Measurements from ENCODE around the gene HYCC1.
"Not testable (repeated sequence)": the region's sequence is repeated elsewhere in the genome, so short reads cannot be mapped to it uniquely, and the experiment has no call there.

Gene HYCC1

DNA sequence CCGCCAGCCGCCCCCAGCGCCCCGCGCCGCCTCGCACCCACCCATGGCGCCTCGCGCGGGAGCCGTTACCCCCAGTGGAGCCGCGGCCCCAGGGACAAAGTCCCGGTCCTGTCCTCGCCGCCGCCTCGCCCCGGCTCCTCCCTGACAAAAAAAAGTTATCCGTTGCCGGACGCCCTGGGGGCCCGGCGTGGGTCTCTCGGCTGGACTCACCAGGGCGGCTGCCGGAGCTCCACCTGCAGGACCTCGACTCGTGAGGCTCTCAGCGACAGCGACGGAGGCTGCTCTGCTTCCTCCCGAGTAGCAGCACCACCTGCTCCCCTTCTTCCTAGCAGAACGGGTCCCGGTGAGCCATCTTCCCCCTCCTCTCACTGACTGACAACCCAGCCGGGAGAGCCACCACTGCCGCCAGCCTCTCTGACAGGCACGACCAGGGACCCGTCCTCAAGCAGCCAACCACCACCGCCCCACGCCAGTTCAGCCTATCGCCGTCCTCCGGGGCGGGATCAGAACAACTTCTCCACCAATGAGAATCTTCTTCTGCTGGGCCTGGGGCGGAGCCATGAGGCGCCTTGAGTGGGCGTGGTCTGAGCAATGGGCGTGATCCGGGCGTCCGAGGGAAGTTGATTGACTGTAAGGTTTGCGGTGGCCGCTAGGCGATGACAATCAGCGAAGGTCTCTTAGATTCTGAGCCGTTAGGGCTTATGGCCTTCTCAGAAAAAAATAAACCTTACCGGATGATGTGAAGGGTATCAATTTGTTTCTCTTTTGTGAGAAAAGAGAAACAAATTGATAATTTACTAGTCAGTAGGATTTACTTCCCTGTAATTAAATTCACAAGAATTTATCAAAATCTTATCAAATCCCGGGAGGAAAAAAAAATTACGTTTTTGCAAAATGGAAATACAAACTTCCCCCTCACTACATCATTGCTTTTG, at the start of gene HYCC1:
TSS of gene HYCC1 (minus strand) at position 416 of the 935 bp plus-strand sequence. CDS start 23,019 bp downstream, outside the sequence.
- DNase-seq: peak; percentile 98

DNA sequence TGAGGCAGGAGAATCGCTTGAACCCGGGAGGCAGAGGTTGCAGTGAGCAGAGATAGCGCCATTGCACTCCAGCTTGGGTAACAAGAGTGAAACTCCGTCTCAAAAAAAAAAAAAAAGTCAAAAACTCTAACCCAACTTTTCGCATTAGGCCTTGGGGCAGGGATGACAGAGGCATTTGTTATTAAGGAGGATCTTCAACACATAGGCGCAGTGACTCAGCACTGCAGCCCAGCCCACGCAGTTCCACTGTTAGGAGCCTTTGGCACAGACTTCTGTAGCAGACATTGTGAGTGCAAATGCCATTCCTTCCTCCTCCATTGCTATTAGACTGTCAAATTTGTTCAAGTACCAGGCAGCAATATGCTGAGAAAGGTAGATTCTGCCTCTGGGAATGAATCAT, 48.5 kb upstream of the HYCC1 start:
- DNase-seq: no peak

DNA sequence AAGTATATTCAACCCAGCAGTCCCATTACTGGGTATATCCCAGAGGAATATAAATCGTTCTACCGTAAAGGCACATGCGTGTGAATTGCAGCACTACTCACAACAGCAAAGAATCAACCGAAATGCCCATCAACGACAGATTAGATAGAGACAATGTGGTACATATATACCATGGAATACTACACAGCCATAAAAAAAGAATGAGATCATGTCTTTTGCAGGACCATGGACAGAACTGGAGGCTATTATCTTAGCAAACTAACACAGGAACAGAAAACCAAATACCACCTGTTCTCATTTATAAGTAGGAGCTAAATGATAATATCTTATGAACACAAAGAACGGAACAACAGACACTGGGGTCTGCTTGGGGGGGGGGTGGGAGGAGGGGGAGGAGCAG, 47.4 kb upstream of the HYCC1 start:
- no peak for DNase-seq

DNA sequence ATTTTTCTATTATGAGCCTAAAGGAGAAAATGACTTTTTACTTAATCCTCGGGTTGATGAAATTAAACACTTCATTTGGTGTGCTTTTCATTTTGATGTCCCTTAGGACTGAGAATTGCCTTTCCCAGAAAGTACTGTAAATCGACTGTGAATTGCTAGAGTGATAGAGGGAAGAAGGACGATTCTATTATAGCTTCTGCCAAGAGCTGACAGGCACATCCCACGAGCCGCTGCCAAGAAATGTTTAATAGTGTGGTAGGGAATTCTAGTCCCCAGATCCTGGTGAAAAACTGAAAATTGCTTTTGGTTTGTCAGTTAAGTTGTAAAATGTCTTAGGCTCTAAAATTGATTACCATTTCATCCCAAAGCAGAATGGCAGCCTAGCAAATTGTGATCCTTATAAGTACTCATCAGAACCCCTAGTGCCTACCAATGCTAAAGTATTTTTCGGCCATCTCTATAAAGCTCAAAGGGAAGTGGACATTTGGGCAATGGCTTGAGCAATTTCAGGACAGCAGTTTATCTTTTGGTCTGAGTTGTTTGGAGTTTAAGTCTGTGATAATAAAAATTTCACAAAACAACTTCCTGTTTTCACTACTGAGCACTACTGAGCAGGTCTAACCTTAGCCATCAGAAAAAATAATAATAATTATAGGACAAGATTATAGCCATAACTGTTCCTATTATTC, 44.6 kb upstream of the HYCC1 start:
- DNase-seq: no peak

DNA sequence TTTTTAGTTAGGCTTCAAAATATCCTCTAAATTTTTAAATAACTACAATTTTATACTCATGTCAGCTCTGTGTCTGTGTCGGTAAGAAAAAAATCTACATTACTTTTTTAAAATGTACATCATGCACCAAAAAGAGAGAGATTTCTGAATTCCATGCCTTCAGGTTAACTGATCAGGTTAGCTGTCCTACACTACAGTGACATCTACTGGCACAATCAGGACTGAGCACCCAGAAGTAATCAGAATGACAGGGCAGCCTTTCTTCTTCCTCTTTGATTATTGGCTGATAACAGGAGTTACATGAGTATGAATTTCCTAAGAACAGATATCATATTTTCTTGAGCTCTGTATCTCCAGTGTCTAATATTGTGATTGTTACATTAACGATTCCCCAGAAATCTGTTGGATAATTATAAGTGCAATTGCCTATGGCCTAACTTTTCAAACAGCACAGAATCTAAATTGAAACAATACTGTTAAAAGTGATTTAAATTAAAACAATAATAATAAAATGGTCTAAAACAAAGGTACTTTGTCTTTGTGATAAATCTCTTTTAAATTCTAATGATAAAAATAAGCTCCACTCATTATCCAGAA, 41.8 kb upstream of the HYCC1 start:
- peak; percentile 81 for DNase-seq

DNA sequence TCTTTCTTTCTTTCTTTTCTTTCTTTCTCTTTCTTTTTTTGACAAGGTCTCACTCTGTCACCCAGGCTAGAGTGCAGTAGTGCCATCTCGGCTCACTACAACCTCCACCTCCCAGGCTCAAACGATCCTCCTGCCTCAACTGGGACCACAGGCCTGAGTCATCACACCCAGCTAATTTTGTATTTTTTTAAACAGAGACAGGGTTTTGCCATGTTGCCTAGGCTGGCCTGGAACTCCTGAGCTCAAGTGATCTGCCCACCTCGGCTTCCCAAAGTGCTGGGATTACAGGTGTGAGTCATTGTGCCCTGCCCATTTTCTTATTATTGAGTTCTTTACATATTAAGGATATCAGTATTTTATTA, 37.2 kb upstream of the HYCC1 start:
- not testable (repeated sequence) for DNase-seq

DNA sequence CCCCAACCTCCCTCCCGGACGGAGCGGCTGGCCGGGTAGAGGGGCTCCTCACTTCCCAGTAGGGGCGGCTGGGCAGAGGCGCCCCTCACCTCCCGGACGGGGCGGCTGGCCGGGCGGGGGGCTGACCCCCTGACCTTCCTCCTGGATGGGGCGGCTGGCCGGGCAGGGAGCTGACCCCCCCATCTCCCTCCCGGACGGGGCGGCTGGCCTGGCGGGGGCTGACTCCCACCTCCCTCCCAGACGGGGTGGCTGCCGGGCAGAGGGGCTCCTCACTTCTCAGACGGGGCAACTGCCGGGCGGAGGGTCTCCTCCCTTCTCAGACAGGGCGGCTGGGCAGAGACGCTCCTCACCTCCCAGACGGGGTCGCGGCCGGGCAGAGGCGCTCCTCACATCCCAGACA, 32.4 kb upstream of the HYCC1 start:
- not testable (repeated sequence) for DNase-seq

DNA sequence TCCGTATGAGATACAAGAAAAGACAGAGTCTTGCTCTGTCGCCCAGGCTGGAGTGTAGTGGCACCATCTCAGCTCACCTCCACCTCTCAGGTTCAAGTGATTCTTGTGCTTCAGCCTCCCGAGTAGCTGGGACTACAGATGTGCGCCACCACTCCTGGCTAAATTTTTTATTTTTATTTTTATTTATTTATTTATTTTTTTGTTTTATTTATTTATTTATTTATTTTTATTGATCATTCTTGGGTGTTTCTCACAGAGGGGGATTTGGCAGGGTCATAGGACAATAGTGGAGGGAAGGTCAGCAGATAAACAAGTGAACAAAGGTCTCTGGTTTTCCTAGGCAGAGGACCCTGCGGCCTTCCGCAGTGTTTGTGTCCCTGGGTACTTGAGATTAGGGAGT, 31.2 kb upstream of the HYCC1 start:
- DNase-seq: not testable (repeated sequence)

DNA sequence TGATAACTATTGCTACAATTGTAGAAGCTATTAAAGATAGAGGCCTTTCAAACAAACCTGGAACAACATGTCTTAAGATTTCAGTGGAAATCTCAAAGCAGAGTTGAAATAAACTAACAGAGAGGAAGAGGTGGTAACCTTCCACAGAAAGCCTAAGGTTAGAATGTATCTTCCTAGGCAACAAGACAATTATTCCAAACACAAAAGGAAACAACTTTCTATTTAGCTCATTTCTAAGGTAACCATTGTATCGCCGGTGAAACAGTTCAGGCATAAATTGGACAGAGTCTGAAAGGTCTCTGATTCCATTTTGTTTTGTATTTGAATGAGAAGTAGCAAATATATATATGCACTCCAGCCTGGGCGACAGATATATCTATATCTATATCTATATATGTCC, 30.7 kb upstream of the HYCC1 start:
- DNase-seq: peak; percentile 79

DNA sequence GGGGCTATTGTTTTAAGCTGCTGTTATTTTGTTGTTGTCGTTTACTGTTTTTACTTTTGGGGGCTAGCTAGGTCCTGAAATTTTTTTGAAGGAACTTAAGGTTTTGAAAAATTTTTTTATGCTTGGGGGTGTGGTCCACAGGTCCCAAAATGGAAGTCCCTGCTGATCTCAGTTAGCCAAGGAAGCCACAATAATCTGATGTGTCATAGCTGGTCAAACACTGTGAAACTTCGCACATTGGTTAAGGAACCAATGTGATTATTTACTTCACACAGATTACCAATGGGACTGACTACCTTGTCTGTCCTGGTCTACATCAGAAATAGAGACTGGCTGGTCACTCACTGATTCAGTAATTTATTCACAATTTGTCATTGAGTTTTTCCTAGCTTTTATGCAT, 29.5 kb upstream of the HYCC1 start:
- DNase-seq: no peak

DNA sequence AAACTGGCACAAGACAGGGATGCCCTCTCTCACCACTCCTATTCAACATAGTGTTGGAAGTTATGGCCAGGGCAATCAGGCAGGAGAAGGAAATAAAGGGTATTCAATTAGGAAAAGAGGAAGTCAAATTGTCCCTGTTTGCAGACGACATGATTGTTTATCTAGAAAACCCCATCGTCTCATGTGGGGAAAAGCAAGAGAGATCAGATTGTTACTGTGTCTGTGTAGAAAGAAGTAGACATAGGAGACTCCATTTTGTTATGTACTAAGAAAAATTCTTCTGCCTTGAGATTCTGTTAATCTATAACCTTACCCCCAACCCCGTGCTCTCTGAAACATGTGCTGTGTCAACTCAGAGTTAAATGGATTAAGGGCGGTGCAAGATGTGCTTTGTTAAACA, 25.7 kb upstream of the HYCC1 start:
- not testable (repeated sequence) for DNase-seq

DNA sequence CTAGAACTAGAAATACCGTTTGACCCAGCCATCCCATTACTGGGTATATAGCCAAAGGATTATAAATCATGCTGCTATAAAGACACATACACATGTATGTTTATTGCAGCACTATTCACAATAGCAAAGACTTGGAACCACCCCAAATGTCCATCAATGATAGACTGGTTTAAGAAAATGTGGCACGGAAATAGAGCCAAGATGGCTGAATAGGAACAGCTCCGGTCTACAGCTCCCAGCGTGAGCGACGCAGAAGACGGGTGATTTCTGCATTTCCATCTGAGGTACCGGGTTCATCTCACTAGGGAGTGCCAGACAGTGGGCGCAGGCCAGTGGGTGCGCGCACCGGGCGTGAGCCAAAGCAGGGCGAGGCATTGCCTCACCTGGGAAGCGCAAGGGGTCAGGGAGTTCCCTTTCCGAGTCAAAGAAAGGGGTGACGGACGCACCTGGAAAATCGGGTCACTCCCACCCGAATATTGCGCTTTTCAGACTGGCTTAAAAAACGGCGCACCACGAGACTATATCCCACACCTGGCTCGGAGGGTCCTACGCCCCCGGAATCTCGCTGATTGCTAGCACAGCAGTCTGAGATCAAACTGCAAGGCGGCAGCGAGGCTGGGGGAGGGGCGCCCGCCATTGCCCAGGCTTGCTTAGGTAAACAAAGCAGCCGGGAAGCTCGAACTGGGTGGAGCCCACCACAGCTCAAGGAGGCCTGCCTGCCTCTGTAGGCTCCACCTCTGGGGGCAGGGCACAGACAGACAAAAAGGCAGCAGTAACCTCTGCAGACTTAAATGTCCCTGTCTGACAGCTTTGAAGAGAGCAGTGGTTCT, 21.8 kb upstream of the HYCC1 start:
- not testable (repeated sequence) for DNase-seq

DNA sequence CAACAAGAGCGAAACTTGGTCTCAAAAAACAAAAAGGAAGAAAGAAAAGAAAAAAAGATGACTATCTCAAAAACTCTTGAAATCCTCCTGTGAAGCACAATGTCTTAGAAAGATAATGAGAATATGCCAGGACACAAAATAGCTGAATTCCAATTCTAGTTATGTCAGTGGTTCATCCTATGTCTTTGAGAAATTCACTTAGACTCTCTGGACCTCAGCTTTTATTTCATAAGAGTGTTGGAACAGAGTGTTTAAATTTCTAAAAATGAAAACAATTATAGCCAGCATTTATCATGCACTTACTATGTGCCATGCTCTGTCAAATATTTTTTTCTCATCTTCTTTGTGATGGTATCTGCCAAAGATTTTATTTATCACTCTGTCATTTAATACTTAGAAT, 13.3 kb upstream of the HYCC1 start:
- DNase-seq: no peak

DNA sequence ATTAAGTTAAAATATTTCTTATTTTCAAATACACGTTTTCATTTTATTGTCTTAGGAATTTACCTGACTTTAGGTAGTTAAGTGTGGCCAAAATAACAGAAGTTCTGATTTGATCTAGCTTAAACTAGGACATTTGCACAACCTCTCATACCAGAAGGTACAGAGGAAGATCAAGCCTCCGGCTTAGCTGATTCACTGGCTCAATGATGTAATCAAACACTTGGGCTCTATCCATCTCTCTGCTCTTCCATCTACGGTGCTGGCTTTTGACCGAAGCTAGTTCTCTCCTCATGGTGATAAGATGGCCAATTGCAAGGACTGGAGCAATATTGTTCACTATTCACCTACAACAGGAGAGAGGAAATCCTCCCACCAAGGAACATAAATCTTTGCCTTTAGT, 12.2 kb upstream of the HYCC1 start:
- DNase-seq: no peak

DNA sequence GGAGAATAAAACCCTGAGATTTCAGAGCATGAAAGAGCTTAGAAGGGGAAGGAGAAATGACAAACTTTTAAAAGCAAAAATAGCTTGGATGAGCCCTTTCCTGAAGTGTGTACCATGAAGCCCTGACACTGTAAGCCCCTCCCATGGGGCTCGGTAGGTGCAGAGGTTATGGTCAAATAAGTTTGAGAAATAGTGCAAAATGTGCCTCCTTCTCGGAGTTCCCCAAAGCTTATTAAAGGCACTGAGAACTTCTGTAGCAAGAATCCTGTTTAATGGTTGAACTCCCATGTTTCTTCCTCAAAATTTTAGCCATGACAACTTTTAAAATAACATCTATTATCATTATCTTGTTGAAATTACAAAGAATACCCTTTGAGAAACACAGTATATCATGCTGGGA, 10.5 kb upstream of the HYCC1 start:
- DNase-seq: no peak

DNA sequence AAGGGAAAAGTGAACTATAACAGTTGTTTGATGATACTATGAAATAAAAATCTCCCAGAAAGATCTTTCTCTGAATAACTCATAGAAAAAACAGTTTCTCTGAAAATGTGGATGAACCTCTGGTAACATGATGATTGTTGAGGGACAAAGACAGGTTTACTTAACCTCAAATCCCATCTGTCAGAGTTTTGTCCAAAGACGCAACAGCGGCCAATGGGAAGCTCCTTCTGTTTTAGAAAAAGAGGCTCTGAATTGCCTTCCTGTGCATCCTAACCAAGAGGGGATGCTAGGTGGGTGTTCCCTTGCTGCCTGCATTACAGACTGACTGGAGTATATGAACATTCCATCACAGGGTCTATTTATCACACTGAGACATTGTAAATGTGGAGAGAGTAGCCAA, 8.9 kb upstream of the HYCC1 start:
- DNase-seq: no peak

DNA sequence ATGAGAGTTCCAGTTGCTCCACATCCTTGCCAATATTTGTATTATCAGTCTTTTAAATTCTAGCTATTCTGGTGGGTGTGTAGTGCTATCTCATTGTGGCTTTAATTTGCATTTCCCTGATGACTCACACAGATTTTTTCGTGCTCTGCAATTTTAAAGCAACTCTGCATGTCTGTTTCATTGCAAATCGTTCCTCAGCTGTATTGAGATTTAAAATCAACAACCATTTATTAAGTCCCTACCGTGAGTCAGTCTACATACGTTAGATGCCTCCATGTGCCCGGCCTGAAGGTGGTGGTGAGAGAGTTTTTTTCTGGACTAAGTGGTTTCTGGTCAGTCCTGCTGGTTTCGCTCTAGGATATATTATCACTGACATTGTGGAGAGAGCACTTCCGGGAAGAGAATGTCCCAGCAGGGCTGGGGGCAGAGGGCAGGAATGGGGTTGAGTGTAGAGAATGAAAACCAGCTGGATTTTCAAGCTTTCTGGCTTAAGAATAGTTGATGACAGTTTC, 8.4 kb upstream of the HYCC1 start:
- no peak for DNase-seq

DNA sequence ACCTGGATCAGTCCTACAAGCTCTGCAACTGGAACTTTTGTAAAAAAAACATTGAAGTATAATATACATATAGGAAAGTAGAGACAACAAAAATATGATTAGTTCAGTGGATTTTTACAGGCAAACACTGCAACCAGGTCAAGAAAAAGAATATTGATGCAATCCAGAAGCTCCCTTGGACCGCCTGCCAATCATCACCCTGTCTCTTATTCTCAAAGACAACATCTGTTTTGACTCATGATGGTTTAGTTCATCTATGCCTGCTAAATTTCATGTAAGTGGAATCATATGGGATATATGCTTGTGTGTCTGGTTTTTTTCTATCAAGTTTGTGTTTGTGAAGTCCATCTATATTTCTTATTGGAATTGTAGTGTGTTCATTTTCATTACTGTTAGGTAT, 7.7 kb upstream of the HYCC1 start:
- no peak for DNase-seq

DNA sequence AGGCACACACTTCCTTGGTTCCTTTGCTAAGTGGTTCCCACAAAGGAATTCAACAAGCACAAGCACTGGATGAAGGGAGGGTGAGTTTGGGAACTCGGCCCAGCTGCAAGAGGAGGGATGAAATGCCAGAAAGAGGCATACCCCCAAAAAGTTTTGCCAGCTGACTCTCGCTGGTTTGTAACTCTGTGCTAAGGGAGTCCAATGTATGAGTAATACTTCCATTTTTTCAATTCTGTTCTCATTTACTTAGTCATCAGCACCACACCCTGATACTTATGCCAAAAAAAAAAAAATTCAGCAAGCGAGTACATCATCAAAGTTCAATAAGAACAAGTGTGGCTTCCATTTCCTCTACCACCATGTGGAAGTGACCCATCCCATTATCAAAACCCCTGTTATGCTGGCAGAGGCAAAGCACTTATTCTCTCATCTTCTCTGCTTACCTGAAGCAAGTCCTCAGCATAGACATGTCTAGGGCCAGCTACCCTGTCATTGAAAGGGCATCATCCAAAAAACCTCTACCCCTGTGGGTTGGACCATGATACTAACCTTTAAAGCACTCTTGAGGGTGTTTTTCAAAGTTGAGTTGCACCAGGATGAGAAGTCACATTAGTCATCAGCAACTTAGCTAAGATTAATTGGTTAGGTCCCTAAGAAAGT, 6.9 kb upstream of the HYCC1 start:
- DNase-seq: no peak

DNA sequence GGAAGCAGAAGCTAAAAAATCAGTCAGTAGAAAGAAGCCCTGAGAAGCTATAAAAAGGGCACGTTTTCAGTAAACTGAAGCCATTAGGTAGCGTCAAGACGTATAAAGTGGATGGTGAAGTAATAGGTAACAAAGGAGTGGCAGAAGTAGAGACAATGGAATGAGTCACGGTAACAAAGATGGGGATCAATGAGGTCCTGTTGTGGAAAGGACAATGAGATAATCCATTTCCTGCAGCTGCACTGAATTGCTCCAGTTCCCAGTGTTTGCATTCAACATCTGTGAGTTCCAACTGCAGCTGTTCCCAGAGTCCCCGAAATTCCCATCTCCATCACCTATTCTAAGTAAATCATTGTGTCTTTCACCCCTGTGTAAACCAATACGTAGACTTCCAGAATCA, 4.8 kb upstream of the HYCC1 start:
- DNase-seq: peak; percentile 41

DNA sequence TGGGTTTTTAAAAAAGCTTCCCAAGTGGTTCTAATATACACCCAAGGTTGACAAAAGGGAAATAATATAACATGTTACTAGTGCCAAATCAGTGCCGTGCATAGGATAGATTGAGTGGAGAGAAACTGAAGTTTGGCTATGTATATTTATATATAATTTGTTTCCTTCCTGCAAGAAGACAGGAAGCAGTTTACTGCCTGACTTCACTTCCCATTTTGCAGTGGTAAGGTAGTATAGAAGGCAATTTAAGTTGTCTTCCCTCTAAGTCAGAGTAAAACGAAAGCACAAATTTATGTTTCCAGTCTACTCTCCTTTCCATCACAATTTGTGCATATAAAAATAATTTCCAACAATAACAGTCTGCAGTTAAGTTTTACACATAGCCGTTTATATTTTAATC, 3.4 kb upstream of the HYCC1 start:
- DNase-seq: no peak

Measured in NCI-H748 treated with DMSO at 0.1 percent for 48 hours (cell line).